Right lobe of liver (tissue), 6 donors: ENCODE data around the gene CACNA1F. TPM values are rescaled to one million over a fixed set of nuclear protein-coding genes. Genes with fewer than 3 reads are reported as not detected.

Experiments used
- ATAC-seq, 4 donors: fragments of 200-7000 bp; cut with Tn5 transposase; one replicate each; pipeline ENCODE4 v1.9.1; 2020; ENCODE audit warnings: mild to moderate bottlenecking in 4 of 4, moderate library complexity in 4 of 4
- DNase-seq, 3 donors: peaks; one replicate each; pipeline ENCODE4 v3.0.0-alpha.2; 2020
- H3K27ac ChIP-seq, 3 donors: fragments of 200-600 bp; one replicate each; pipeline ENCODE4 v1.8.0; 2022
- H3K27me3 ChIP-seq, 2 donors: fragments of 200-600 bp; one replicate each; pipeline ENCODE4 v1.8.0; 2022
- H3K36me3 ChIP-seq, 4 donors: fragments of 200-600 bp; sonication (generic) in 1 of 4; one replicate each; pipeline versions ENCODE4 v1.5.1 to v1.8.0; 2017 to 2022; ENCODE audit warnings: control low read depth in 1 of 4
- H3K4me1 ChIP-seq, 4 donors: fragments of 200-600 bp; sonication (generic) in 1 of 4; one replicate each; pipeline versions ENCODE4 v1.5.1 to v1.8.0; 2017 to 2022; ENCODE audit warnings: control low read depth in 1 of 4
- H3K4me3 ChIP-seq, 3 donors: fragments of 200-600 bp; one replicate each; pipeline ENCODE4 v1.8.0; 2022
- H3K9me3 ChIP-seq, 4 donors: fragments of 200-600 bp; sonication (generic) in 1 of 4; one replicate each; pipeline versions ENCODE4 v1.5.1 to v1.8.0; 2017 to 2022; ENCODE audit warnings: control low read depth in 1 of 4
- POLR2A ChIP-seq: fragments of 450-650 bp; IDR thresholded peaks from one replicate; pipeline ENCODE4 v1.6.1; 2017; ENCODE audit warnings: antibody characterized with exemption, mild to moderate bottlenecking
- WGBS: methylation state at CpG from one replicate; pipeline ENCODE4 v1.1.6; 2018; ENCODE audit warnings: low coverage, low lambda C conversion rate; ENCODE audit not compliant: insufficient coverage; ENCODE audit errors: missing lambda C conversion rate; 5-methylcytosine and 5-hydroxymethylcytosine counted together
- intact Hi-C, 2 donors: fragments of 100-400 bp; cut with DNase I; formaldehyde crosslinking; loops; one replicate each; pipeline versions ENCODE4 v1.11.2 to v1.14.1; 2022
- total RNA-seq, 6 experiments: library from RNA; depleted of rRNA in 2 of 6; stranded (reverse); fragments of >200 nt in 2 of 6; fragmentation: NEBNext Ultra II Directional in 3 of 6; extraction: Animal tissue kit (Norgen Biotek cat#: 25700) in 3 of 6; gene quantifications; one replicate each; pipeline versions ENCODE4 v1.1.0 to v1.2.4, GENCODE V29; 2016 to 2023
- TF ChIP-seq, protein P1 (sequence below), 4 donors: fragments of 200-600 bp in 3 of 4; fragments of 450-650 bp in 1 of 4; IDR thresholded peaks; one replicate each; pipeline versions ENCODE4 v1.5.1 to v1.8.0; 2016 to 2022; ENCODE audit warnings: antibody characterized with exemption in 4 of 4, mild to moderate bottlenecking in 2 of 4
- donor health status: DM: no; HTN: yes; CAD: no.
- donor health status: DM: no; HTN: no; CAD: no.
- donor health status: DM: no; HTN: no; CAD: no.
- donor health status: DM: no; HTN: yes; CAD: no.
- donor health status: DM: no; HTN: yes; CAD: no.

Gene CACNA1F
- total RNA-seq, 6 experiments from 2014 or later, result 0.06 TPM; not detected in 5

- WGBS, result no CpG with 5 or more reads among the region's 2 CpGs
- Histone ChIP-seq H3K27me3 (no peaks in the 10 kb centered on the region), H3K9me3 (no peaks in the 10 kb centered on the region), H3K27ac (no peak overlapping the region), H3K36me3 (no peaks in the 10 kb centered on the region), H3K4me1 (no peaks in the 10 kb centered on the region), H3K4me3 (no peak overlapping the region)
- intact Hi-C loops, result no loop called here
- ATAC-seq (no peak), DNase-seq (no peak)
- no peak for TF ChIP-seq POLR2A
- TF ChIP-seq, protein P1, sequence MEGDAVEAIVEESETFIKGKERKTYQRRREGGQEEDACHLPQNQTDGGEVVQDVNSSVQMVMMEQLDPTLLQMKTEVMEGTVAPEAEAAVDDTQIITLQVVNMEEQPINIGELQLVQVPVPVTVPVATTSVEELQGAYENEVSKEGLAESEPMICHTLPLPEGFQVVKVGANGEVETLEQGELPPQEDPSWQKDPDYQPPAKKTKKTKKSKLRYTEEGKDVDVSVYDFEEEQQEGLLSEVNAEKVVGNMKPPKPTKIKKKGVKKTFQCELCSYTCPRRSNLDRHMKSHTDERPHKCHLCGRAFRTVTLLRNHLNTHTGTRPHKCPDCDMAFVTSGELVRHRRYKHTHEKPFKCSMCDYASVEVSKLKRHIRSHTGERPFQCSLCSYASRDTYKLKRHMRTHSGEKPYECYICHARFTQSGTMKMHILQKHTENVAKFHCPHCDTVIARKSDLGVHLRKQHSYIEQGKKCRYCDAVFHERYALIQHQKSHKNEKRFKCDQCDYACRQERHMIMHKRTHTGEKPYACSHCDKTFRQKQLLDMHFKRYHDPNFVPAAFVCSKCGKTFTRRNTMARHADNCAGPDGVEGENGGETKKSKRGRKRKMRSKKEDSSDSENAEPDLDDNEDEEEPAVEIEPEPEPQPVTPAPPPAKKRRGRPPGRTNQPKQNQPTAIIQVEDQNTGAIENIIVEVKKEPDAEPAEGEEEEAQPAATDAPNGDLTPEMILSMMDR (IDR thresholded peaks at IDR 0.05), result no peak
Observed at GRCh38 chrX:49227726-49228125, 5.4 kb downstream of the CACNA1F start.

DNA sequence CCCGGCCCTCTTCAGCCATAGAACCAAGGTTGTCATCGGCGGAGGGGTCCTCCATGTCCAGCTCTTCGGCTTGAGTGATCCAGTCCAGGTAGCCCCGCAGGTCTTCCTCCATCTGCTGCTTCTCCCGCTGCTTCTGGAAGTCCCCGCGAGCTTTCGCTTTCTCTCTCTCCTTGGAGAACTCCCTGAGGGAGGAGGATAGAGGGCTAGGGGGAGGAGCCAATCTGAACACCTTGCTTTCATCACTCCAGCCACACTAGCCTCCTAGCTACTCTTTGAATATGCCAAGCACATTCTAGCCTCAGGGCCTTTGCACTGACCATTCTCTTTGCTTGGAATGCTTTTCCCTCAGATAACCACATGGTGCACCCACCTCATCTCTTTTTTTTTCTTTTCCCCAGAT, 6.2 kb downstream of the CACNA1F start:
- no peaks in the 10 kb centered on the region for H3K4me1 ChIP-seq
- no peaks in the 10 kb centered on the region for H3K27me3 ChIP-seq
- no peak overlapping the region for H3K27ac ChIP-seq
- WGBS, result no CpG with 5 or more reads among the region's 9 CpGs
- no peaks in the 10 kb centered on the region for H3K9me3 ChIP-seq
- H3K36me3 ChIP-seq, result no peaks in the 10 kb centered on the region
- no peak overlapping the region for H3K4me3 ChIP-seq
- intact Hi-C loops, result no loop called here
- no peak for ATAC-seq
- no peak for DNase-seq
- TF ChIP-seq POLR2A, result no peak
- TF ChIP-seq, protein P1 (IDR thresholded peaks at IDR 0.05), result no peak

- Histone ChIP-seq H3K4me1 (no peaks in the 10 kb centered on the region), H3K9me3 (no peaks in the 10 kb centered on the region), H3K4me3 (no peak overlapping the region), H3K27ac (no peak overlapping the region), H3K27me3 (no peaks in the 10 kb centered on the region), H3K36me3 (no peaks in the 10 kb centered on the region)
- no peak for DNase-seq
- intact Hi-C loops, result no loop called here
- TF ChIP-seq, protein P1 (IDR thresholded peaks at IDR 0.05), result no peak
- no peak for TF ChIP-seq POLR2A
- no peak for ATAC-seq
- 61% methylated on average over 7 of the region's 14 CpGs for WGBS
Observed at GRCh38 chrX:49225858-49226257, 7.3 kb downstream of the CACNA1F start.

DNA sequence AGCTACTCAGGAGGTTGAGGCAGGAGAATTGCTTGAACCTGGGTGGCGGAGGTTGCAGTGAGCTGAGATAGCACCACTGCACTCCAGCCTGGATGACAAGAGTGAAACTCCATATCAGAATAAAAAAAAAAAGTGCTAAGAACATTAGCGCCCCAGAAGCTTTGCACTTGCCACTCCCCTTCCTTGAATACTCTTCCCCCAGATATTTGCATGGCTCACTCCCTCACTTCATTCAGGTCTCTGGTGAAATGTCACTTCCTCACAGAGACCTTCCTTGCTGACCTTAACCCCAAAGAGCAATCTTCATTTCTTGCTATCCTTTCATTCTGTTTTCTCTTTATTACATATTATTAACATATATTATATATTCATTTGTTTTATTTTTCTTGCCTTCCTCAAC, 11.3 kb downstream of the CACNA1F start:
- 63% methylated on average over 2 of the region's 2 CpGs for WGBS
- intact Hi-C loops, result no loop called here
- Histone ChIP-seq H3K9me3 (no peaks in the 10 kb centered on the region), H3K4me3 (no peak overlapping the region), H3K36me3 (no peaks in the 10 kb centered on the region), H3K27me3 (no peaks in the 10 kb centered on the region), H3K4me1 (no peaks in the 10 kb centered on the region), H3K27ac (no peak overlapping the region)
- ATAC-seq (no peak), DNase-seq (no peak)
- TF ChIP-seq POLR2A, result no peak
- TF ChIP-seq, protein P1 (IDR thresholded peaks at IDR 0.05), result no peak

DNA sequence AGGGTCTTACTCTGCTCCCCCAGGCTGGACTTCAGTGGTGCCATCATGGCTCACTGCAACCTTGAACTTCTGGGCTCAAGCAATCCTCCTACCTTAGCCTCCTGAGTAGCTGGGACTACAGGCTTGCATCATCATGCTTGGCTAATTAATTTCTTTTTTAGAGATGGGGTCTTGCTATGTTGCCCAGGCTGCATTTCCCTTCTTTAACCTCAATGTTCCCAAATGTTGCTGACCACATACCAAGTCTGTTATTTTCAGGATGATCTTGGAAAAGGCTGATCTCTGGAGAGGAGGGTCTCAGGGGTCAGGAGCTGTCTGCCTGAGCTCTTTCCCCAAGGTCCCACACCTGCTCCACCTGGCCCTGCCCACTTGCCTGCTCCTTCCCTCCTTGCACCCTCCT, 13.0 kb downstream of the CACNA1F start:
- Histone ChIP-seq H3K36me3 (no peaks in the 10 kb centered on the region), H3K4me3 (no peak overlapping the region), H3K9me3 (no peaks in the 10 kb centered on the region), H3K27ac (no peak overlapping the region), H3K4me1 (no peaks in the 10 kb centered on the region), H3K27me3 (no peaks in the 10 kb centered on the region)
- intact Hi-C loops, result no loop called here
- DNase-seq (no peak), ATAC-seq (no peak)
- TF ChIP-seq, protein P1 (IDR thresholded peaks at IDR 0.05), result no peak
- no peak for TF ChIP-seq POLR2A
